Keratinocyte (primary cell): ENCODE results near the gene TDRD9. TPM values are rescaled to one million over a fixed set of nuclear protein-coding genes. Genes with fewer than 3 reads are reported as not detected.

Experiments
- DNase-seq: peaks from one replicate; pipeline ENCODE4 v3.0.0-alpha.2; 2011; ENCODE audit warnings: low read depth, missing footprints, low spot score
- FAIRE-seq: peaks from 2 replicates; lab custom pipeline; 2011; peaks lifted over from hg19 to GRCh38; lab: Jason Lieb, UNC
- H2AFZ ChIP-seq: 2 replicates; pipeline ENCODE4 v1.6.0; 2012; ENCODE audit warnings: low read length, control low read depth, inconsistent platforms; ENCODE audit not compliant: control insufficient read depth
- H3K27ac ChIP-seq: 2 replicates; pipeline ENCODE4 v1.5.1; 2011; ENCODE audit warnings: low read length; ENCODE audit not compliant: control insufficient read depth, insufficient read depth
- H3K27me3 ChIP-seq: 3 replicates; pipeline ENCODE4 v1.6.0; 2011; ENCODE audit warnings: low read length; ENCODE audit not compliant: control insufficient read depth, insufficient read depth; ENCODE audit errors: extremely low read depth
- H3K36me3 ChIP-seq, 2 experiments: 2 replicates in 1 of 2; 3 replicates in 1 of 2; pipeline ENCODE4 v1.5.1; 2011; ENCODE audit warnings: low read length in 2 of 2, mild to moderate bottlenecking in 1 of 2; ENCODE audit not compliant: control insufficient read depth in 2 of 2, insufficient read depth in 2 of 2; ENCODE audit errors: extremely low read depth in 1 of 2
- H3K4me1 ChIP-seq: 3 replicates; pipeline ENCODE4 v1.5.1; 2011; ENCODE audit warnings: low read length; ENCODE audit not compliant: control insufficient read depth, insufficient read depth; ENCODE audit errors: extremely low read depth
- H3K4me2 ChIP-seq: 3 replicates; pipeline ENCODE4 v1.6.0; 2011; ENCODE audit warnings: low read depth, low read length; ENCODE audit not compliant: control insufficient read depth, insufficient read depth; ENCODE audit errors: extremely low read depth
- H3K4me3 ChIP-seq, 3 experiments: fragments of 200-600 bp in 1 of 3; sonication (generic) in 1 of 3; 2 replicates in 2 of 3; 3 replicates in 1 of 3; pipeline ENCODE4 v1.5.1; 2011 to 2016; ENCODE audit warnings: low read length in 3 of 3, mild to moderate bottlenecking in 3 of 3, control low read depth in 2 of 3, inconsistent platforms in 1 of 3, low read depth in 1 of 3, mixed read lengths in 1 of 3, mixed run types in 1 of 3, moderate library complexity in 1 of 3; ENCODE audit not compliant: control insufficient read depth in 2 of 3, insufficient read depth in 2 of 3; ENCODE audit errors: extremely low read depth in 1 of 3
- H3K79me2 ChIP-seq: 2 replicates; pipeline ENCODE4 v1.6.0; 2012; ENCODE audit warnings: low read length; ENCODE audit not compliant: control insufficient read depth, insufficient read depth
- H3K9ac ChIP-seq: 3 replicates; pipeline ENCODE4 v1.6.0; 2011; ENCODE audit warnings: low read length; ENCODE audit not compliant: control insufficient read depth, insufficient read depth; ENCODE audit errors: extremely low read depth
- H3K9me1 ChIP-seq: 3 replicates; pipeline ENCODE4 v1.6.0; 2011; ENCODE audit warnings: low read length; ENCODE audit not compliant: control insufficient read depth, insufficient read depth; ENCODE audit errors: extremely low read depth
- H3K9me3 ChIP-seq: 2 replicates; pipeline ENCODE4 v1.5.1; 2012; ENCODE audit warnings: low read depth, low read length; ENCODE audit not compliant: control insufficient read depth
- H4K20me1 ChIP-seq: 3 replicates; pipeline ENCODE4 v1.6.0; 2011; ENCODE audit warnings: low read length; ENCODE audit not compliant: control insufficient read depth, insufficient read depth; ENCODE audit errors: extremely low read depth
- EZH2 ChIP-seq: IDR thresholded peaks from one replicate; pipeline ENCODE4 v1.6.1; 2012; ENCODE audit warnings: inconsistent platforms, mild to moderate bottlenecking, low read length, moderate library complexity
- dilution Hi-C: fragments of 300-500 bp; cut with MboI; formaldehyde crosslinking; loops from one replicate; pipeline ENCODE4 v1.7.0; 2020; ENCODE audit warnings: low sequenced_read_pairs; ENCODE audit not compliant: extremely low pct_ligation_motif_present
- polyA plus RNA-seq, 5 experiments: library from polyadenylated mRNA; depleted of rRNA in 3 of 5; stranded (reverse) in 3 of 5; stranded (forward) in 1 of 5; unstranded in 1 of 5; fragments of >200 nt; gene quantifications; 1 replicate in 1 of 5; 2 replicates in 3 of 5; 3 replicates in 1 of 5; pipeline versions ENCODE4 v1.2.1 to v1.2.3, GENCODE V29; 2011 to 2012; ENCODE audit warnings: missing spikeins in 2 of 5, low read depth in 1 of 5, low replicate concordance in 1 of 5
- TF ChIP-seq, protein P1 (sequence below), 3 experiments: IDR thresholded peaks in 1 of 3; conservative IDR thresholded peaks in 1 of 3; optimal IDR thresholded peaks in 1 of 3; 2 replicates in 2 of 3; 3 replicates in 1 of 3; pipeline versions ENCODE3 to v1.5.1; 2011; ENCODE audit warnings: low read length in 3 of 3, mild to moderate bottlenecking in 3 of 3, moderate library complexity in 2 of 3, control low read depth in 1 of 3, inconsistent platforms in 1 of 3; ENCODE audit not compliant: insufficient read depth in 2 of 3; ENCODE audit errors: extremely low read depth in 1 of 3

TDRD9 gene
- polyA plus RNA-seq, 1 donor (not counting 4 experiments of a cell fraction or from before 2014, with no cell fraction given) = 0.10 TPM

DNA sequence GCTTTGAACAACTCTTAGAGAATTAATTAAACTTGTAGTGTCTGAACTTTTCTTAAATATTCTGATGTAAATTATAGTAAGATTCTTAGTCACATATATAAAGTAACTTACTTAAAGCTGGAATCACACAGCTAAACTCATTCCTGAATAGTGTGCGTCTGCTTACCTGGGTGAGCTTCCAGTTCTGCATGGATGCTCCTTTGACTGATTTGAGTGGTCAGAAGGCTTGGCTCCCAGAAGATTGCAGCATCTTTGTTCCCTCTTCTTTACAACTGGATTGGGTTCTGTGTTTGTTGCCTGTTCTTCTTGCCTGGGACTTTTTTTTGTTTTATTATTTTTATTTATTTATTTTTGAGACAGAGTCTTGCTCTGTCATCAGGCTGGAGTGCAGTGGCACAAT lies 90.8 kb downstream of the TDRD9 start:
- Histone ChIP-seq H3K9ac (no peak overlapping the region), H2AFZ (no peak overlapping the region), H3K4me2 (no peak overlapping the region), H3K9me1 (no peaks in the 10 kb centered on the region), H3K79me2 (no peaks in the 10 kb centered on the region), H3K36me3 (no peaks in the 10 kb centered on the region), H3K4me3 (no peak overlapping the region), H3K27me3 (peaks cover 4% of the 10 kb centered on the region), H3K27ac (no peak overlapping the region), H3K4me1 (peaks cover 5% of the 10 kb centered on the region), H4K20me1 (no peaks in the 10 kb centered on the region), H3K9me3 (no peaks in the 10 kb centered on the region)
- TF ChIP-seq EZH2 = no peak
- TF ChIP-seq, protein P1, sequence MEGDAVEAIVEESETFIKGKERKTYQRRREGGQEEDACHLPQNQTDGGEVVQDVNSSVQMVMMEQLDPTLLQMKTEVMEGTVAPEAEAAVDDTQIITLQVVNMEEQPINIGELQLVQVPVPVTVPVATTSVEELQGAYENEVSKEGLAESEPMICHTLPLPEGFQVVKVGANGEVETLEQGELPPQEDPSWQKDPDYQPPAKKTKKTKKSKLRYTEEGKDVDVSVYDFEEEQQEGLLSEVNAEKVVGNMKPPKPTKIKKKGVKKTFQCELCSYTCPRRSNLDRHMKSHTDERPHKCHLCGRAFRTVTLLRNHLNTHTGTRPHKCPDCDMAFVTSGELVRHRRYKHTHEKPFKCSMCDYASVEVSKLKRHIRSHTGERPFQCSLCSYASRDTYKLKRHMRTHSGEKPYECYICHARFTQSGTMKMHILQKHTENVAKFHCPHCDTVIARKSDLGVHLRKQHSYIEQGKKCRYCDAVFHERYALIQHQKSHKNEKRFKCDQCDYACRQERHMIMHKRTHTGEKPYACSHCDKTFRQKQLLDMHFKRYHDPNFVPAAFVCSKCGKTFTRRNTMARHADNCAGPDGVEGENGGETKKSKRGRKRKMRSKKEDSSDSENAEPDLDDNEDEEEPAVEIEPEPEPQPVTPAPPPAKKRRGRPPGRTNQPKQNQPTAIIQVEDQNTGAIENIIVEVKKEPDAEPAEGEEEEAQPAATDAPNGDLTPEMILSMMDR (optimal IDR thresholded peaks at IDR 0.05 in 1 of 3, IDR thresholded peaks at IDR 0.05 in 1 of 3, conservative IDR thresholded peaks at IDR 0.05 in 1 of 3; ENCODE audit: extremely low read depth in 1 of 3, insufficient read depth in 2 of 3, low read length in 3 of 3) = no peak
- dilution Hi-C loops = no loop called here
- no peak for DNase-seq
- no peak for FAIRE-seq

DNA sequence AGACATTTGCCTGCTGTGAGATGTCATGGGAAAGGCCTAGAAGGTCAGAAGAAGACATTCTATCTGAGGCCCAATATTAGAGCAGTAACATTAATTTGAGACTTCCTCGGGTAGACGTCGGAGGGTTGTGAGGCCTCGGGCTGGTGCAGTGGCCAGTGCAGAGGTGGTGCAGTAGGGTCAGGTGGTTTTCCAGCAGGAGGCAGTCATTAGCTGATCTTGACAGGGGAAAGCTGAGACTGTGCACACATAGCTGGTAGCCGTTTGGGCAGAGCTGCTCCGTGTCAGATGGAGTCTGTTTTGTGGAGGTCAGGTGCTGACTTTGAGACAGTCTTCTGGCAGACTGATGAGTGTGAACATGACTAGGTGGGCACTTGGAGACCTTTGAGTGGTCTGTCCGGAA lies 91.5 kb downstream of the TDRD9 start:
- no peak overlapping the region for H3K4me3 ChIP-seq
- H3K9me3 ChIP-seq = no peaks in the 10 kb centered on the region
- peaks cover 4% of the 10 kb centered on the region for H3K27me3 ChIP-seq
- no peaks in the 10 kb centered on the region for H3K36me3 ChIP-seq
- H4K20me1 ChIP-seq = no peaks in the 10 kb centered on the region
- DNase-seq (no peak), FAIRE-seq (no peak)
- no peak overlapping the region for H3K9ac ChIP-seq
- no peak overlapping the region for H3K27ac ChIP-seq
- no peaks in the 10 kb centered on the region for H3K9me1 ChIP-seq
- dilution Hi-C loops = no loop called here
- TF ChIP-seq EZH2 = no peak
- TF ChIP-seq, protein P1 (optimal IDR thresholded peaks at IDR 0.05 in 1 of 3, IDR thresholded peaks at IDR 0.05 in 1 of 3, conservative IDR thresholded peaks at IDR 0.05 in 1 of 3; ENCODE audit: extremely low read depth in 1 of 3, insufficient read depth in 2 of 3, low read length in 3 of 3) = no peak
- H3K4me1 ChIP-seq = peaks cover 5% of the 10 kb centered on the region
- no peaks in the 10 kb centered on the region for H3K79me2 ChIP-seq
- H2AFZ ChIP-seq = no peak overlapping the region
- H3K4me2 ChIP-seq = no peak overlapping the region
